ENCODE results near the gene RUNX2.

Gene RUNX2

GRCh38 chr6:45566882-45567281, 238.8 kb downstream of the RUNX2 start:
- no peak for DNase-seq

- DNase-seq, result no peak
These were observed 239.7 kb downstream of the RUNX2 start for GRCh38 chr6:45567879-45568278.

GRCh38 chr6:45568626-45569025, 240.5 kb downstream of the RUNX2 start:
- no peak for DNase-seq

- peak; percentile 7 for DNase-seq
These were observed 241.2 kb downstream of the RUNX2 start for GRCh38 chr6:45569210-45569945.

GRCh38 chr6:45571159-45571558, 243.0 kb downstream of the RUNX2 start:
- DNase-seq, result no peak

GRCh38 chr6:45572833-45573232, 244.7 kb downstream of the RUNX2 start:
- no peak for DNase-seq

- DNase-seq, result no peak
These were observed 245.9 kb downstream of the RUNX2 start for GRCh38 chr6:45574014-45574461.

GRCh38 chr6:45574885-45575284, 246.8 kb downstream of the RUNX2 start:
- no peak for DNase-seq

- DNase-seq, result peak; percentile 8
These were observed 248.8 kb downstream of the RUNX2 start for GRCh38 chr6:45576648-45577624.

- DNase-seq, result no peak
These were observed 249.8 kb downstream of the RUNX2 start for GRCh38 chr6:45577836-45578504.

GRCh38 chr6:45584127-45584526, 256.0 kb downstream of the RUNX2 start:
- DNase-seq, result no peak

GRCh38 chr6:45586216-45587171, 258.4 kb downstream of the RUNX2 start:
- no peak for DNase-seq

GRCh38 chr6:45587229-45588060, 259.3 kb downstream of the RUNX2 start:
- DNase-seq, result no peak

- DNase-seq, result no peak
These were observed 261.2 kb downstream of the RUNX2 start for GRCh38 chr6:45589367-45589766.

GRCh38 chr6:45590226-45590625, 262.1 kb downstream of the RUNX2 start:
- no peak for DNase-seq

- no peak for DNase-seq
These were observed 262.6 kb downstream of the RUNX2 start for GRCh38 chr6:45590696-45591184.

GRCh38 chr6:45591306-45591705, 263.2 kb downstream of the RUNX2 start:
- no peak for DNase-seq

- no peak for DNase-seq
These were observed 263.8 kb downstream of the RUNX2 start for GRCh38 chr6:45591890-45592289.

GRCh38 chr6:45592991-45593390, 264.9 kb downstream of the RUNX2 start:
- no peak for DNase-seq

- DNase-seq, result no peak
These were observed 267.1 kb downstream of the RUNX2 start for GRCh38 chr6:45595010-45595851.

Measured in midbrain (tissue), 1 donor.